Lung (tissue), 12 donors: ENCODE results near the gene CDH13. TPM values are rescaled to one million over a fixed set of nuclear protein-coding genes. Genes with fewer than 3 reads are reported as not detected.

Experiments used
- ATAC-seq: fragments of 200-7000 bp; cut with Tn5 transposase; one replicate; pipeline ENCODE4 v1.9.1; 2020; ENCODE audit warnings: moderate number of reproducible peaks; ENCODE audit not compliant: insufficient read depth, low FRiP score
- DNase-seq, 3 donors: peaks; one replicate each; pipeline ENCODE4 v3.0.0-alpha.2; 2013 to 2017
- H3K27ac ChIP-seq, 2 donors: one replicate each; pipeline ENCODE4 v1.5.1; 2013; ENCODE audit warnings: mild to moderate bottlenecking in 2 of 2, moderate library complexity in 2 of 2, control low read depth in 1 of 2, inconsistent platforms in 1 of 2, low read depth in 1 of 2, low read length in 1 of 2
- H3K27me3 ChIP-seq, 3 donors: one replicate each; pipeline ENCODE4 v1.5.1; 2013; ENCODE audit warnings: low read length in 2 of 3; ENCODE audit not compliant: control insufficient read depth in 3 of 3, insufficient read depth in 3 of 3
- H3K36me3 ChIP-seq, 4 donors: one replicate each; pipeline ENCODE4 v1.5.1; 2013; ENCODE audit warnings: low read length in 4 of 4, mild to moderate bottlenecking in 1 of 4, moderate library complexity in 1 of 4; ENCODE audit not compliant: control insufficient read depth in 4 of 4, insufficient read depth in 4 of 4
- H3K4me1 ChIP-seq, 5 donors: one replicate each; pipeline ENCODE4 v1.5.1; 2013; ENCODE audit warnings: low read length in 5 of 5, mild to moderate bottlenecking in 2 of 5, moderate library complexity in 1 of 5; ENCODE audit not compliant: control insufficient read depth in 5 of 5, insufficient read depth in 5 of 5
- H3K4me3 ChIP-seq: one replicate; pipeline ENCODE4 v1.5.1; 2013; ENCODE audit warnings: mild to moderate bottlenecking, control low read depth, moderate library complexity
- H3K9ac ChIP-seq, 2 donors: one replicate each; pipeline ENCODE4 v1.5.1; 2013; ENCODE audit warnings: low read length in 2 of 2, control low read depth in 1 of 2; ENCODE audit not compliant: insufficient read depth in 1 of 2
- H3K9me3 ChIP-seq, 4 donors: one replicate each; pipeline ENCODE4 v1.5.1; 2013; ENCODE audit warnings: low read length in 3 of 4, mild to moderate bottlenecking in 1 of 4, moderate library complexity in 1 of 4; ENCODE audit not compliant: control insufficient read depth in 4 of 4, insufficient read depth in 3 of 4
- WGBS, 2 donors: extraction: QIAGEN DNeasy Blood & Tissue Kit; methylation state at CpG; one replicate each; pipeline ENCODE4 v1.1.7; 2013; 5-methylcytosine and 5-hydroxymethylcytosine counted together
- polyA plus RNA-seq, 2 donors: library from polyadenylated mRNA; stranded (reverse); fragments of 200-250 nt; gene quantifications; one replicate each; pipeline ENCODE4 v1.2.1, GENCODE V29; 2013
- total RNA-seq, 2 donors: library from RNA; depleted of rRNA in 1 of 2; stranded (reverse); fragments of >200 nt in 1 of 2; gene quantifications; one replicate each; pipeline ENCODE4 v1.2.1, GENCODE V29; 2014 to 2021
- TF ChIP-seq, protein P1 (sequence below): IDR thresholded peaks from 2 replicates; pipeline ENCODE4 v1.5.1; 2012; ENCODE audit warnings: mild to moderate bottlenecking; ENCODE audit errors: control extremely low read depth, extremely low read depth
- donor health status: control.
- donor health status: control.
- donor health status: Bipolar disorder and iron deficiency.
- donor health status: healthy.
- donor health status: DM: yes; HTN: yes; CAD: no.

CDH13 gene
- total and polyA plus RNA-seq, 4 donors = 2.1 to 12.3 (median 7.3) TPM

DNA sequence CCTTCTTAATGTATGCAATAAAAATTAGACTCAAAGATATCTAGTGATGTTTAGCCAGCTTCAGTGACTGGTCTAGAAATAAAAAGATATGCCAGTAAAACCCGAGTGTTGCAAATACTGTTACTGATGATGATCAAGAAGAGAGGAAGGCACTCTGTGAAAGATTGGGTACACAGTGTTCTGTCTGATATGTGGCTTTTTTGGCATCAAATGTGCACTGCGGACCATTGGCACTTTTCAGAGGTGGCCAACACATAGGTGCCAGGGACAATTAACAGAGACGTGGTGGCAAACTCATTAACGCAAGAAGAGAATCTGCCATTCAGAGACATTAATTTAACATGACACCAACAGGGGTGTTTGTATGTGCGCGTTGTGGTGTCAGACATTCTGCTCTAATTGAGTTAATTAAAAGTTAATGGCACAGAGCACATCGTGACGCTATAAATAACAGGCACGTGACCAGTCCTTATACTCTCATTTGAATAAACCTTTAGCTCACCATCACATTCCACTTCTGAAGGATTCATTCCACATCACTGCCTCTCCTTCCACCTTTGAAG lies 631.7 kb downstream of the CDH13 start:
- peaks cover 0 to 6% (median 0%) of the 10 kb centered on the region in 3 donors for H3K27me3 ChIP-seq
- H3K36me3 ChIP-seq = no peaks in the 10 kb centered on the region
- H3K4me1 ChIP-seq = no peaks in the 10 kb centered on the region
- no peak overlapping the region for H3K4me3 ChIP-seq
- no peaks in the 10 kb centered on the region for H3K9me3 ChIP-seq
- WGBS, 2 donors = 92% methylated on average over 9 of the region's 9 CpGs
- ATAC-seq = no peak
- H3K27ac ChIP-seq = no peak overlapping the region
- no peak for DNase-seq
- no peak overlapping the region for H3K9ac ChIP-seq
- TF ChIP-seq, protein P1, sequence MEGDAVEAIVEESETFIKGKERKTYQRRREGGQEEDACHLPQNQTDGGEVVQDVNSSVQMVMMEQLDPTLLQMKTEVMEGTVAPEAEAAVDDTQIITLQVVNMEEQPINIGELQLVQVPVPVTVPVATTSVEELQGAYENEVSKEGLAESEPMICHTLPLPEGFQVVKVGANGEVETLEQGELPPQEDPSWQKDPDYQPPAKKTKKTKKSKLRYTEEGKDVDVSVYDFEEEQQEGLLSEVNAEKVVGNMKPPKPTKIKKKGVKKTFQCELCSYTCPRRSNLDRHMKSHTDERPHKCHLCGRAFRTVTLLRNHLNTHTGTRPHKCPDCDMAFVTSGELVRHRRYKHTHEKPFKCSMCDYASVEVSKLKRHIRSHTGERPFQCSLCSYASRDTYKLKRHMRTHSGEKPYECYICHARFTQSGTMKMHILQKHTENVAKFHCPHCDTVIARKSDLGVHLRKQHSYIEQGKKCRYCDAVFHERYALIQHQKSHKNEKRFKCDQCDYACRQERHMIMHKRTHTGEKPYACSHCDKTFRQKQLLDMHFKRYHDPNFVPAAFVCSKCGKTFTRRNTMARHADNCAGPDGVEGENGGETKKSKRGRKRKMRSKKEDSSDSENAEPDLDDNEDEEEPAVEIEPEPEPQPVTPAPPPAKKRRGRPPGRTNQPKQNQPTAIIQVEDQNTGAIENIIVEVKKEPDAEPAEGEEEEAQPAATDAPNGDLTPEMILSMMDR = no peak

DNA sequence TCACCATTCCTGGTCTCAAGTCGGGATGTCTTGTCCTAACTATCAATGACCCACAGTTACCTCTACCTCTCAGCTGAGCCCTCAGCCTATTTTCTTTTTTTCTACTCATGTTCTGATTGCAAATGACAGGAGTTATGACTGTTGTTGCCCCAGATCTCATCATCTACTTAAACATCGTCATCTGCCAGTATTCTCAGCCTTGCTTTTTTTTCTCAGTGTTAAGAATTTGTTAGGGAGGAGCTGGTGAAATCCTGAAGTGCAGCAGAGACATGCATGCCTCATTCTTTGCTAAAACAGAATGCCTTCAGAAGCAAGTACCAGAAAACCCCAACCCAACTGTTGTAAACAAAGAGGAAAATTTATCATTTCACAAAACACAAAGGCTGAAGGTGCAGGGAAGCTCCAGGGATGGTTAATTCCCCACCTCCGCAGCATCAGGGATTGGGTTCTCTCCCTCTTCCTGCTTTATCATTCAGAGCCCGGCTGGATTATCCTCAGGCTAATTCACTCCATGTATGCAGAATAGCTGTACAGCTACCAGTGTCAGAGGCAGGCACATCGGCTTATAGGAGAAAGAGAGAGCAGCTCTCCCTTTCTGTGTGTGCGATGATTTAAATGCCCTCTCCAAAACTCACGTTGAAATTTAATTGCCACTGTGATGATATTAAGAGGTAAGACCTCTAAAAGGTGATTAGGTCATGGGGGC lies 640.2 kb downstream of the CDH13 start:
- H3K27me3 ChIP-seq = no peaks in the 10 kb centered on the region
- WGBS, 2 donors = 79 to 90% methylated on average over 7 of the region's 7 CpGs
- DNase-seq (no peak), ATAC-seq (no peak)
- no peak overlapping the region for H3K9ac ChIP-seq
- H3K36me3 ChIP-seq = no peaks in the 10 kb centered on the region
- H3K4me1 ChIP-seq = no peaks in the 10 kb centered on the region
- TF ChIP-seq, protein P1 = no peak
- no peaks in the 10 kb centered on the region for H3K9me3 ChIP-seq
- H3K27ac ChIP-seq = no peak overlapping the region
- H3K4me3 ChIP-seq = no peak overlapping the region

DNA sequence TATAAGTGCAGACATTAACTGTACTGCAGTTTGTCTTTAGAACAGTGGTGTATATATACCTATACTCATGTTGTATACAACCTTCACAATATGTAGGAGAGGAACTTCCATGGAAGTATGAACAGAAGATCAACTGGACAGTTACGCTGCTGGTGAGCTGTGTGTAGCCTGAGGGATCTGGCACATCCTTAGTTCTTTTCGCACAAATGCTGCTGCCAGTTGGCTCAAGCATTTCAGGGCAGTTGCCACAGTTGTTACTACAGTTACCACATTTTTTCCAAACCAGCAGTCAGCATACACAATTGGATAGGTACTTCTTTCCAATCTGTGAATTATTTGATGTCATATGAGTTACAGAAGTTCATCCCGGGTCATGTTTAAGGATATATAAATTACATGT lies 641.4 kb downstream of the CDH13 start:
- 86 to 94% methylated on average over 3 of the region's 3 CpGs for WGBS, 2 donors
- TF ChIP-seq, protein P1 = no peak
- no peaks in the 10 kb centered on the region for H3K9me3 ChIP-seq
- peaks cover 0 to 2% (median 0%) of the 10 kb centered on the region in 3 donors for H3K27me3 ChIP-seq
- no peak overlapping the region for H3K4me3 ChIP-seq
- H3K4me1 ChIP-seq = no peaks in the 10 kb centered on the region
- DNase-seq (no peak), ATAC-seq (no peak)
- H3K36me3 ChIP-seq = no peaks in the 10 kb centered on the region
- no peak overlapping the region for H3K9ac ChIP-seq
- H3K27ac ChIP-seq = no peak overlapping the region

DNA sequence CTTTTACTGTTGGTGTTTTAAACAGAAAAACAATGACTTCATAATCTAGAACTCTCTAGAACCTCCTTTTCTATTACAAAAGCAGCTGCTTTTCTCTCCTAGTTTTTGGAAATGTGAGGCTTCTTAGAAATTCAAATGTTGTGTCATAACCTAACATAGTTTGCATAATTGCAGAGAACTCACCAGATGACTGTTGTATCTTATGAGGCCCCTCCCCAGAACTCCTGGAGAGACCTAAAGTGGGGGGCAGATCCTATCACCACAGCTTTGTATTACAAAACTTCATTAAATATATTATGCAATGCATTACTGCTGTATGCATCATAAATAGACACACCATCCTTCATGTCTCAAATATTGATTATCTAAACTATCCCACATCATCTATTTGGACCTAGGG lies 642.3 kb downstream of the CDH13 start:
- TF ChIP-seq, protein P1 = no peak
- no peak for DNase-seq
- Histone ChIP-seq H3K27me3 (peaks cover 0 to 2% (median 0%) of the 10 kb centered on the region in 3 donors), H3K9ac (no peak overlapping the region), H3K4me1 (no peaks in the 10 kb centered on the region), H3K36me3 (no peaks in the 10 kb centered on the region), H3K4me3 (no peak overlapping the region), H3K27ac (no peak overlapping the region), H3K9me3 (peaks cover 0 to 2% (median 0%) of the 10 kb centered on the region in 4 donors)
- no peak for ATAC-seq
